OCI-LY7 (cell line): ENCODE measurements around the gene SETD1B.
A peak's percentile ranks its signal among the peaks of the same experiment; 100 is the strongest.

ENCODE experiments used
- EZH2phosphoT487 ChIP-seq: fragments of 200-600 bp; sonication (generic); IDR thresholded peaks from 2 replicates; pipeline ENCODE4 v1.6.1; 2018; ENCODE audit warnings: low read depth, borderline replicate concordance, mild to moderate bottlenecking, mixed run types, antibody characterized with exemption, low read length, moderate library complexity, mixed read lengths
- TF ChIP-seq, protein P1 (sequence below): fragments of 200-600 bp; sonication (generic); conservative IDR thresholded peaks from 2 replicates; pipeline ENCODE4 v1.5.1; 2014; ENCODE audit warnings: mild to moderate bottlenecking, antibody characterized with exemption, low read length, moderate library complexity, mixed read lengths

DNA sequence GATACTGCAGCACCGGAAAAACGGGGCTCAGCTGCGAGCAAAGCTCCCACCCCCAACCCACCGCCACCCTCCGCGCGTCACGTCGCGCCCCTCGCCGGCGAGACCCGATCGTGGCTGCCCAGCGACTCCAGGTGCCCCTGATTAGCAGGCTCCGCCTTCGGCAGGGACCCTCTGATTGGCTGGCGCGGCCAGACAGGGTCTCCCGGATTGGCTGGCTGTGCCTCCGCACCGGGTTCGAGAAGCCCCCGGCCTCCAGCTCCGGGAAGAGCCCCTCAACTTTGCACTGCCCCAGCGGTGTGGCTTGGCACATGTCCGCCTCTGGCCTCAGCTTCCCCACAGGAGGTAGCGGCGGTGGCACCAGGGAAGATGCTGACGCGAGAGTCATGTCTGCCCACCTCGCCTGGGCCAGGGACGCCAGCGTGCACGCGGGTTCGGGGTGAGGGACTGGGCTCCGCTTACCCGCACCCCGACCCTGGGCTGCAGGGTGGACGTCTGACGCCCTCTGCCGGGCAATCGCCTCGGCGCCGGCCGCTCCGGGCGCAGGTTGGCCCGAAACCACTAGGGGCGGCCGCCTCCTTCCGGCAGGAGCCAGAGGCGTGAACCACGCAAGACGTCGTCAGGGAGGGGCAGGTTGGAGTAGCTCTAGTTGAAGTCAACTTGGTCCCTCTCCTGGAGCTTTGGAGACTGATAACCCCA is 9.8 kb upstream of the SETD1B start:
- TF ChIP-seq, protein P1, sequence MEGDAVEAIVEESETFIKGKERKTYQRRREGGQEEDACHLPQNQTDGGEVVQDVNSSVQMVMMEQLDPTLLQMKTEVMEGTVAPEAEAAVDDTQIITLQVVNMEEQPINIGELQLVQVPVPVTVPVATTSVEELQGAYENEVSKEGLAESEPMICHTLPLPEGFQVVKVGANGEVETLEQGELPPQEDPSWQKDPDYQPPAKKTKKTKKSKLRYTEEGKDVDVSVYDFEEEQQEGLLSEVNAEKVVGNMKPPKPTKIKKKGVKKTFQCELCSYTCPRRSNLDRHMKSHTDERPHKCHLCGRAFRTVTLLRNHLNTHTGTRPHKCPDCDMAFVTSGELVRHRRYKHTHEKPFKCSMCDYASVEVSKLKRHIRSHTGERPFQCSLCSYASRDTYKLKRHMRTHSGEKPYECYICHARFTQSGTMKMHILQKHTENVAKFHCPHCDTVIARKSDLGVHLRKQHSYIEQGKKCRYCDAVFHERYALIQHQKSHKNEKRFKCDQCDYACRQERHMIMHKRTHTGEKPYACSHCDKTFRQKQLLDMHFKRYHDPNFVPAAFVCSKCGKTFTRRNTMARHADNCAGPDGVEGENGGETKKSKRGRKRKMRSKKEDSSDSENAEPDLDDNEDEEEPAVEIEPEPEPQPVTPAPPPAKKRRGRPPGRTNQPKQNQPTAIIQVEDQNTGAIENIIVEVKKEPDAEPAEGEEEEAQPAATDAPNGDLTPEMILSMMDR = peak; percentile 99
- no peak for TF ChIP-seq EZH2phosphoT487
